ENCODE results near the gene TTLL8.

The TTLL8 gene

DNA sequence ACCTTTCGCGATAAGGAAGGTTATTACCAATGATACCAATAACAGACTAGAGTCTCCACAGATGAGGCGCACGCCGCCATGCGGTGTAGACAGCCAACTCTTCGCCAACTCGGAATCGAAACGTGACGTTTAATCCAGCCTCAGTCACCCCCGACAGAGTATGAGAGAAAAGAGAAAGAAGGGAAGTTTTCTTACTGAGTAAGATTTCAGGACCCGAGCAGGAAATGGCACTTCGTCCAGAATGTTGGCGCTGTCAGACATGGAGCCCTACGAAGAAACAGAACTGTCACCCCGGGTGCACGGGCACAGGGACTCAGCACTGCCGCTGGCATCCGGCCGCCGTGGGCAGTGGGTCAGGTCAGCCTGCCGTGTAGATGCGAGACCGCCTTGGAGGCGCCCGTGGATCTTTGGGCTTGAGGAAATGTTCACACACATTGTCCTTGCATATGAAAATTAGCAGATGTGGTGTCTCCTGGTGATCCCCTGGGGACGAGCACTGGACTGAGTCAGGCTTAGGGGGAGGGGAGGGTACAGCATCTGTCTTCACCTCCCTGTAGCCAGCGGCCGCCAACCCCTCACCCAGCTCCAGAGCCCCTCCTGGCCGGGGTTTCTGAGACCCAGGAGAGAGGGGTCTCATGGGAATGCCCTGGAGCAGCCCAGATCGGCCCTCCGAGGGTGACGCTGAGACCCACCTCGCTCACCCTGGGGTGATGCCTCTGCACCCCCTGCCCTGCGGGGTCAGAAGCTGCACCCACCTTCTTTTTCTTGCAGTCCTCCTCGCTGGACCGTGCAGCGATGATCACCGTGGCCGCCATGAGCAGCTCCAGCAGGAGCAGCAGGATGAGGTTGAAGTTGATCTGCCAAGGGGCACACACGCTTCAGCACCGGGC lies 18.8 kb upstream of the TTLL8 start:
- H3K27ac Mint-ChIP-seq = no peak overlapping the region
- H3K4me1 Mint-ChIP-seq (ENCODE audit: low read depth) = no peaks in the 10 kb centered on the region
- DNase-seq (ENCODE audit: low spot score) = no peak
- H3K27me3 Mint-ChIP-seq (ENCODE audit: low read depth) = peaks cover 2% of the 10 kb centered on the region
- H3K4me3 Mint-ChIP-seq = no peak overlapping the region
- H3K9me3 Mint-ChIP-seq = no peaks in the 10 kb centered on the region
- H3K36me3 Mint-ChIP-seq (ENCODE audit: low read depth) = no peaks in the 10 kb centered on the region

DNA sequence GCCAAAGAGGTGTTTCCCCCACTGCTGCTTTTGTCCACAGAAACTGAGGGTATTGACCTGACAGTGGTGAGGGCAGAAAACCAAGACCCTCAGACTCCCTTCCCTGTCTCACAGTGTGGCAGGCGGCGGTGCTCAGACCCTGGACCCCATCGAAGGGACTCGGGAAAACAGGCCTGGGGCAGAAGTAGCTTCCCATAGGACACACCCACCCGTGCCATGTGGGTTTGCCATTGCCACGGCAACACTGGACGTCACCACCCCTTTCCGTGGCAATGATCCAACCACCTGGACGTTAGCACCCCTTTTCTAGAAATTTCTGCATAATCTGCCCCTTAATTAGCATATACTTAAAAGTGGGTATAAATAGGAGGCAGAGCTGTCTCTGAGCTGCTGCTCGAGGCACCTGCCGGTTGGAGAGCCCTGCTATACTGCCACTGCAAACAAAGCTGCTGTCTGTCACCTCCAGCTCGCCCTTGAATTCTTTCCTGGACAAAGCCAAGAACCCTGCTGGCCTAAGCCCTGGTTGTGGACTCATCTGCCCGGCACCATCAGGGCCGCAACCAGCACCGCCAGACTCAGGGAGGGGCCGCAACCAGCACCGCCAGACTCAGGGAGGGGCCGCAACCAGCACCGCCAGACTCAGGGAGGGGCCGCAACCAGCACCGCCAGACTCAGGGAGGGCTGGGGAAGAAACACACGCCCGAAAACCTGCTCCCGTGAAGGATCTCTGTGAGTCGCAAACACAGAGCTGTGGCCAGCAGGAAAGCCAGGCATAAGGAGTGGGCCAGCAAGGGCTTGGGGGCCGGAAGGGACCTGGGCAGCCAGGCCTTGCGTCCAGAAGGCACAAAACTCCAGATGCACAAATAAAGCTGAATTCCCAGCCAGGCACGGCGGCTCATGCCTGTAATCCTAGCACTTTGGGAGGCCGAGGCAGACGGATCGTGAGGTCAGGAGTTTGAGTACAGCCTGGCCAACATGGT lies 16.7 kb upstream of the TTLL8 start:
- Mint-ChIP-seq H3K27me3 (ENCODE audit: low read depth) (no peaks in the 10 kb centered on the region), H3K27ac (no peak overlapping the region), H3K9me3 (no peaks in the 10 kb centered on the region), H3K36me3 (ENCODE audit: low read depth) (no peaks in the 10 kb centered on the region), H3K4me1 (ENCODE audit: low read depth) (no peaks in the 10 kb centered on the region), H3K4me3 (no peak overlapping the region)
- no peak for DNase-seq (ENCODE audit: low spot score)

DNA sequence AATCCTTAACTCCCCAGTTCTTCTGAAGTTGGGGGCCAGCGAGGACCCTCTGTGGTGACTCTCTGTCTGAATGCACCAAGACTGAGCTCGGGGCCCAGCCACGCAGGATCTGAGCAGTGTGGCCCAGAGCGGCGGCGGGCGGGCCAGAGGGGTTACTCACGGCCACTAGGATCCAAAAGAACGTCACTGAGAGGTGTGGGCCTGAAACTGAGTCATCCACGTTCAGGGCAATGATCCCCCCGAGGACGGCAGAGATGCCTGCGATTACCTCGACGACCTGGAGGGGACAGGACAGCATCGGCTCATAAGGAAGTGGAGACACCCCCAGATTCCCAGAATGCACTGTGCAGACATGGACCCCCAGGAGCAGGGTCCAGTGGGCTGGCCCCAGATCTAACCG lies 16.0 kb upstream of the TTLL8 start:
- no peak overlapping the region for H3K4me3 Mint-ChIP-seq
- H3K27ac Mint-ChIP-seq = no peak overlapping the region
- H3K27me3 Mint-ChIP-seq (ENCODE audit: low read depth) = no peaks in the 10 kb centered on the region
- no peaks in the 10 kb centered on the region for H3K4me1 Mint-ChIP-seq (ENCODE audit: low read depth)
- H3K36me3 Mint-ChIP-seq (ENCODE audit: low read depth) = no peaks in the 10 kb centered on the region
- no peaks in the 10 kb centered on the region for H3K9me3 Mint-ChIP-seq
- no peak for DNase-seq (ENCODE audit: low spot score)

DNA sequence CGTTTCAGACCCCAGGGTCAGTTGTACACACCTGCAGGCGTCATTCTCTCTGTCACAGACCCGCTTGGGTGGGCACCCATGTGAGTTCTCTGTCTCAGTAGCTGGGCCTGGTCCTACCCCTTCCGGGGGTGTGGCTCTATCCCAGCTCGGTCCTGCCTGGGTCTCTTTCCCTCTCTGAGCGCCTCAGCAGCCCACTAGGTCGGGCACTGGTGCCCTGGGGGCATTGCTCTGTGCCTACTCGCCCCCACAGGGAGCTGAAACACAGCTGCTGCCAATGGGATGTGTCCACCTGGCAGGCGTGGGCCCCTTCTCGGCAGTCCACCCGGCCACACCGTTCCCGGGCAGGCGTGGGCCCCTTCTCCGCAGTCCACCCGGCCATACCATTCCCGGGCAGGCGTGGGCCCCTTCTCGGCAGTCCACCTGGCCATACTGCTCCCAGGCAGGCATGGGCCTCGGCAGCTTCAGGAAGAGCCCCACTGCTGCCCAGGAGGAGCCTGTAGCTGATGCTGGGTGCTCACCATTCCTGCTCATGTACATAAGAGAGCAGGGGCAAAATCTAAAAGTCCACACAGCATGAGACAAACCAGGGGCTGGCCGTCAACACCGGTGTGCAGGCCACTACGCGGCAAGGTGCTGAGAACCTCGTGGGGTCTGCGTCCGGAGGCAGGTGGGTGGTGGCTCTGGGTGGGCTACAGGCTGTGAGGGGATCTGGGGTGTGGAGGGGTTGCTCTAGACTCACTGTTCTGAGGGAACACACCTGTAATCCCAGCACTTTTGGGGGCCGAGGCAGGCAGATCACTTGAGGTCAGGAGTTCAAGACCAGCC lies 14.8 kb upstream of the TTLL8 start:
- H3K27ac Mint-ChIP-seq = no peak overlapping the region
- H3K27me3 Mint-ChIP-seq (ENCODE audit: low read depth) = no peaks in the 10 kb centered on the region
- no peaks in the 10 kb centered on the region for H3K36me3 Mint-ChIP-seq (ENCODE audit: low read depth)
- H3K9me3 Mint-ChIP-seq = no peaks in the 10 kb centered on the region
- H3K4me1 Mint-ChIP-seq (ENCODE audit: low read depth) = no peaks in the 10 kb centered on the region
- no peak overlapping the region for H3K4me3 Mint-ChIP-seq
- DNase-seq (ENCODE audit: low spot score) = no peak

DNA sequence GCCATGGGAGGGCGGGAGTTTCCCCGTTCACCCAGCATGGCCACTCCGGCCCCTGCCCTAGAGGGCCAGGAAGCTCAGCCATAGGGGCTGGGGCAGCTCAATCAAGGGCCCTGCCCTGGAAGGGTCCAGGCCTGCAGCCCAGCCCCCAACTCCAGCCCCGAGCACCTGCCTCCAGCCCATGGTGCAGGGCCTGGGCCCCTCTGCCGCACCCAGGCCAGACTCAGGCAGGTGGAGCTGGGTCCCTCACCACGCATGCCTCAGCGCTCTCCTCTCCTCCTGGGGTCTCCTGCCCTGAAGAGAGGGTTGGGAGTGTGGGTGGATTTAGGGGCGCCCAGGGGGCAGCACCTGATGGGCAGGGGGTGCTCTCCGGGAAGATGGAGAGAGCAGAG lies 14.1 kb upstream of the TTLL8 start:
- H3K27me3 Mint-ChIP-seq (ENCODE audit: low read depth) = no peaks in the 10 kb centered on the region
- H3K36me3 Mint-ChIP-seq (ENCODE audit: low read depth) = no peaks in the 10 kb centered on the region
- DNase-seq (ENCODE audit: low spot score) = no peak
- no peak overlapping the region for H3K4me3 Mint-ChIP-seq
- H3K27ac Mint-ChIP-seq = no peak overlapping the region
- H3K9me3 Mint-ChIP-seq = no peaks in the 10 kb centered on the region
- H3K4me1 Mint-ChIP-seq (ENCODE audit: low read depth) = no peaks in the 10 kb centered on the region

DNA sequence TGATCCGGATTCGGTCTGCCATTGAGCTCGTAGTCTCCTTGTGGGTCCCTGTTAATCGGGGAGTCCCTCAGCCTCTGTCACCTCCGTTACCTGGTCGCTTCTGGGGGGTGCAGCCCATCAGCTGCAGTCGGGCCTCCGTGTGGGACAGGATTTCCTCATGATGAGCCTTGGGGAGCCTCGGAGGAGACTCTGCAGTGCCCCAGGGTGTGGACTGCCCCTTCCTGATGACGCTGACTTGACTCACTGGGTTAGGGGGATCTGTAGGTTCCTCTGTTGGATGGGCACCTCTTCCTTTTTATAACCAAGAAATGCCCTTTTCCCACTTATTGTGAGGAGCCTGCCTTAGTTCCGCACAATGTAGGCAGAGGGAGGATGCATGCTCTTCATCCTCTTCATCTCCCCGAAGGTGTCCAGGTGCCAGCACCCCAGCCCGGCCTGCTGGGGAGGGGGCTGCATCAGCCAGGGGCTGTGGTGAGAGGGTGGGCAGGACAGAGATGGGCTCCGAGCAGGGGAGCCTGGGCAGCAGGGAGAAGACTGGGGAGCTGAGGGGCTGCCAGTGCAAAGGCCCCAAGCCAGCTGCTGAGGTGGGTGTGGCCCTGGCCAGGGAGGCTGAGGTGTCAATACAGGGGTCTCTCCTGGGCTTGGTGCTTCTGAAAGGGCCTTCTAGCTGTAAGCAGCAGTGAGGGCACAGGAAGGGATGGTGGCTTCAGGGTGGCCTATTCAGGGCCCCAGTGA lies 13.5 kb upstream of the TTLL8 start:
- H3K4me1 Mint-ChIP-seq (ENCODE audit: low read depth) = no peaks in the 10 kb centered on the region
- H3K4me3 Mint-ChIP-seq = no peak overlapping the region
- H3K9me3 Mint-ChIP-seq = no peaks in the 10 kb centered on the region
- H3K36me3 Mint-ChIP-seq (ENCODE audit: low read depth) = no peaks in the 10 kb centered on the region
- no peaks in the 10 kb centered on the region for H3K27me3 Mint-ChIP-seq (ENCODE audit: low read depth)
- DNase-seq (ENCODE audit: low spot score) = no peak
- no peak overlapping the region for H3K27ac Mint-ChIP-seq

DNA sequence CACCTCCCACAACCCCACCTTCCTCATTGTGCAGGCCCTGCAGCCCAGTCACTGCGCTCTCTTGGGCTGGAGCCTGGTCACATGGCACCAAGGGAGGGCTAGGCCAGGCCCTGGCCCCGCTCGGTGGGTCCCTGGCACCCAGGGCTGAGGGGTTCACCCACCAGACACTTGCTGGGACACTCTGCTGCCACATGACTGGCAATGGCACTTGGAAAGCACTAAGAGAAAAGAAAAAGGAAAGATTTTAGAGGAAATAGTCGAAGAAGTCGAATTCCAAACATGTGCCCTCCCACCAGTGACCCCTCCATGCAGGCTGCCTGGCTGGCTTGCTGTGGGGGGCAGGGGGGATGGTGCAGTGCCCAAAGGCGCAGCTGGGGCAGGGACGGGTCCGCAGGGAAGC lies 12.3 kb upstream of the TTLL8 start:
- H3K27me3 Mint-ChIP-seq (ENCODE audit: low read depth) = no peaks in the 10 kb centered on the region
- no peaks in the 10 kb centered on the region for H3K9me3 Mint-ChIP-seq
- H3K36me3 Mint-ChIP-seq (ENCODE audit: low read depth) = no peaks in the 10 kb centered on the region
- no peaks in the 10 kb centered on the region for H3K4me1 Mint-ChIP-seq (ENCODE audit: low read depth)
- DNase-seq (ENCODE audit: low spot score) = no peak
- no peak overlapping the region for H3K4me3 Mint-ChIP-seq
- no peak overlapping the region for H3K27ac Mint-ChIP-seq

DNA sequence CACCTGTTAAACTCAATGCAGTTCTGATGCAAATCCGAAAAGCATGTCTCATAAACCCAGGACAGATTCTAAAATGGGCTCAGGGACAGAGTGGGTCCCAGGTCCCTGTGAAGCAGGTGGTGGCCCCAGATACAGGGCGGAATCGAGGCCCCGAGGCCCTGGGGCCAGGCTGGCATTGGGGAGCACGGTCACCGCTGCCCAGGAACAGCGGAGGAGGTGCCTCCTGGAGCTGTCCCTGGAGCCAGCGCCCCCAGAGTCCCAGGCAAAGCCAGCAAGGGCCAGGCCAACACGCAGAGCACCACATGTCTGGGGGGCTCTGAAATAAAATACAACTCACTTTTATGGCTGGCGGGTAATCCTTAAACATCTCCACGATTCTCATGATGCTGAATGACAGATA lies 10.0 kb upstream of the TTLL8 start:
- H3K27ac Mint-ChIP-seq = no peak overlapping the region
- DNase-seq (ENCODE audit: low spot score) = no peak
- H3K9me3 Mint-ChIP-seq = no peaks in the 10 kb centered on the region
- no peaks in the 10 kb centered on the region for H3K36me3 Mint-ChIP-seq (ENCODE audit: low read depth)
- H3K27me3 Mint-ChIP-seq (ENCODE audit: low read depth) = no peaks in the 10 kb centered on the region
- H3K4me1 Mint-ChIP-seq (ENCODE audit: low read depth) = no peaks in the 10 kb centered on the region
- H3K4me3 Mint-ChIP-seq = no peak overlapping the region

DNA sequence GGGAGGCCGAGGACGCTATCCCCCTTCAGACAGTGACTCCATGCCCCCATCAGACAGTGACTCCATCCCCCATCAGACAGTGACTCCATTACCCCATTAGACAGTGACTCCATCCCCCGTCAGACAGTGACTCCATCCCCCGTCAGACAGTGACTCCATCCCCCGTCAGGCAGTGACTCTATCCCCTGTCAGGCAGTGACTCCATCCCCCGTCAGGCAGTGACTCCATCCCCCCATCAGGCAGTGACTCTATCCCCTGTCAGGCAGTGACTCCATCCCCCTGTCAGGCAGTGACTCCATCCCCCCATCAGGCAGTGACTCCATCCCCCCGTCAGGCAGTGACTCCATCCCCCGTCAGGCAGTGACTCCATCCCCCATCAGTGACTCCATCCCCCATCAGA lies 9.1 kb upstream of the TTLL8 start:
- DNase-seq (ENCODE audit: low spot score) = no peak
- Mint-ChIP-seq H3K36me3 (ENCODE audit: low read depth) (no peaks in the 10 kb centered on the region), H3K27me3 (ENCODE audit: low read depth) (no peaks in the 10 kb centered on the region), H3K4me1 (ENCODE audit: low read depth) (no peaks in the 10 kb centered on the region), H3K9me3 (no peaks in the 10 kb centered on the region), H3K4me3 (no peak overlapping the region), H3K27ac (no peak overlapping the region)

DNA sequence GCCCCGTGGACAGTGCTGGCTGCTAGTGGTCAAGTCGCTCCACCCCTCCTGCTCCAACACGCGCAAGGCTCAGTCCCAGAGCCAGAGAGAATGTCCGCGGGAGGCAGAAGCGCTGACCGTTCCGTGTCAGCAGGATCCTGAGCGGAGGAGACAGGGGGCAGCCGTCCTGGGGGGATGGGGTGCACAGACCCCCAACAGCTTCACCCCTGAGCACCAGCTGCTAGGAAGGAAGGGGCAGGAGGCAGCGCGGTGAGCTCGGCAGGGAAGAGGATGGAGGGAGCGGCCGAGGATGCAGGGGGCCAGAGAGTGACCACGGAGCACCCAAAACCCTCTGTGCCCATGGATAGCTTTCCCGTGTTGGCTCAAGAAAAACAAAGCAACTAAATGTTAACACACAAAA lies 6.4 kb upstream of the TTLL8 start:
- Mint-ChIP-seq H3K4me3 (no peak overlapping the region), H3K27me3 (ENCODE audit: low read depth) (peaks cover 7% of the 10 kb centered on the region), H3K4me1 (ENCODE audit: low read depth) (no peaks in the 10 kb centered on the region), H3K27ac (no peak overlapping the region), H3K36me3 (ENCODE audit: low read depth) (no peaks in the 10 kb centered on the region), H3K9me3 (no peaks in the 10 kb centered on the region)
- DNase-seq (ENCODE audit: low spot score) = no peak

DNA sequence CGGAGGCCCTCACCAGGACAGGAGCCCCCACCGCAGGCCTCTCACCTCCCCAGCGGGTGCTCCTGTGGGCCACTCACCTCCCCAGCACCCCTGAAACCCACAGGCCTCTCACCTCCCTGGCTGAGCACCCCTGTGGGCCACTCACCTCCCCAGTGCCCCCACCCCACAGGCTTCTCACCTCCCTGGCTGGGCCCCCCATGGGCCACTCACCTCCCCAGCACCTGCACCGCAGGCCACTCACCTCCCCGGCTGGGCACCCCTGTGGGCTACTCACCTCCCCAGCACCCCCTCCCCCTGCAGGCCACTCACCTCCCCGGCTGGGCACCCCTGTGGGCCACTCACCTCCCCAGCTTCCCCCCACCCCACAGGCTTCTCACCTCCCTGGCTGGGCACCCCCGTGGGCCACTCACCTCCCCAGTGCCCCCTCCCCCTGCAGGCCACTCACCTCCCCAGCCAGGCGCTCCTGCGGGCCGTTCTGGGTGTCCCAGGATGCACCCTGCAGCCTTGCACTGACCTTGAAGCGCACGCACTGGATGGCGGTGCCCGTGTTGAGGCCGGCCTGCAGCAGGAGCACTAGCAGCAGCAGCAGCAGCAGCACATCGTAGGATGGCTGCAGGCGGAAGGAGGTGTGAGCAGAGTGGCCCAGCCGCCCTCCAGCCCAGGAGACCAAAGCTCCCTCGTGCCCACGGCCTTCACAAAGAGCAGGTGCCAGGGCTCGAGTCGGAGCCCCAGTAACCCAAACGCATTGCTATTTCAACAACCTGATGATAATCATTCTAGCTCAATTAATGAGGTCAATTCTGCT lies 5.7 kb upstream of the TTLL8 start:
- Mint-ChIP-seq H3K27ac (no peak overlapping the region), H3K27me3 (ENCODE audit: low read depth) (peaks cover 14% of the 10 kb centered on the region), H3K4me1 (ENCODE audit: low read depth) (no peaks in the 10 kb centered on the region), H3K9me3 (no peaks in the 10 kb centered on the region), H3K4me3 (no peak overlapping the region), H3K36me3 (ENCODE audit: low read depth) (no peaks in the 10 kb centered on the region)
- no peak for DNase-seq (ENCODE audit: low spot score)

DNA sequence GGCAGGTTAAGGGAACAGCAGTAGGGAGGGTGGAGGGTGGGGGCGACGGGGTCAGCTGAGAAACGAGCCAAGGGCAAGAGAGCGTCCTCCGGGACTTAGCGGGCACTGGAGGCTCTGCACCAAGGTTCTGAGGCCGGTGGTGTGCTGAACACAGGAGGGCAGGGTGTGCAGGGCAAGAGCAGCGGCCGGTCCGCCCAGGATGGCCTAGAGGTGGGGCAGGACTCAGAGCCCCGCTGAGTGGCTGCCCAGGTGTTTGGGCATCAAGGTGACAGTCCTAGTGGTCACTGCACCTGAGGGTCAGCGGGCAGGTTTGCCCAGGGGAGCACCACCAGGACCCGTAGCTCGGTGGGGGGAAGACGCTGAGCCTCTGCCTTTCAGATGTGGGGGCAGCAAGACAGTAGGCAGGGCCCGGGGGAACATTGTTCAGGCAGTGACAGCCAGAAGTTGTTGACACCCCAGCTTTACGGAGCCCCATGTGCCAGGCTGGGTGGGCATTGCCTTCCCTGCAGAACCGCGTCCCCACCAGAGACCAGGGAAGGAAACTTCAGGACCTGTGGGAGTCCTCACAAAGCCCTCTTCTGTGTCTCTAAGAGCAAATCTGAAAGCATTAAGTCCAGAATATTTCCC lies 4.5 kb upstream of the TTLL8 start:
- Mint-ChIP-seq H3K4me3 (no peak overlapping the region), H3K9me3 (no peaks in the 10 kb centered on the region), H3K27me3 (ENCODE audit: low read depth) (peaks cover 15% of the 10 kb centered on the region), H3K27ac (no peak overlapping the region), H3K36me3 (ENCODE audit: low read depth) (no peaks in the 10 kb centered on the region), H3K4me1 (ENCODE audit: low read depth) (no peaks in the 10 kb centered on the region)
- no peak for DNase-seq (ENCODE audit: low spot score)

Data from T-helper 2 cell treated with Interferon-gamma antibody and Interleukin-4, amounts not matched to agents 5 μg/mL and 100 μg/mL, for 36 hours (primary cell).